ENCODE measurements around the gene EFCAB11.
"Not testable (repeated sequence)": the region's sequence is repeated elsewhere in the genome, so short reads cannot be mapped to it uniquely, and the experiment has no call there.

DNA sequence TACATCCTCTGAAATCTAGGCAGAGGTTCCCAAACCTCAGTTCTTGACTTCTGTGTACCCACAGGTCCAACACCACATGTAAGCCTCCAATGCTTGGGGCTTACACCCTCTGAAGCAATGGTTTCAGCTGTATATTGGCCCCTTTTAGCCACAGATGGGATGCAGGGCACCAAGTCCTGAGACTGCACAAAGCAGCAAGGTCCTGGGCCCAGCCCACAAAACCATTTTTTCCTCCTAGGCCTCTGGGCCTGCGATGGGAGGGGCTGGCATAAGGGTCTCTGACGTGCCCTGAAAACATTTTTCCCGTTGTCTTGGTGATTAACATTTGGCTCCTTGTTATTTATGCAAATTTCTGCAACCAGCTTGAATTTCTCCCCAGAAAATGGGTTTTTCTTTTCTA lies 80.4 kb downstream of the EFCAB11 start:
- TF ChIP-seq POLR2A, CTCF, POLR2AphosphoS5, EP300 (IDR thresholded peaks at IDR 0.05): not testable (repeated sequence)
